NCI-H1105 (cell line): ENCODE measurements around the gene PREX1.
"Not testable (repeated sequence)": the region's sequence is repeated elsewhere in the genome, so short reads cannot be mapped to it uniquely, and the experiment has no call there.

Experiments
- DNase-seq: peaks from one replicate; lab custom pipeline; 2025; lab: John Stamatoyannopoulos, UW

The PREX1 gene

GRCh38 chr20:48812600-48813445 is 15.0 kb downstream of the PREX1 start:
- no peak for DNase-seq

- DNase-seq, result not testable (repeated sequence)
Measured at GRCh38 chr20:48812114-48812513, 15.7 kb downstream of the PREX1 start.

- DNase-seq, result no peak
Measured at GRCh38 chr20:48809673-48810072, 18.1 kb downstream of the PREX1 start.

- no peak for DNase-seq
Measured at GRCh38 chr20:48808382-48809034, 19.3 kb downstream of the PREX1 start.

- DNase-seq, result no peak
Measured at GRCh38 chr20:48807586-48808381, 20.0 kb downstream of the PREX1 start.

GRCh38 chr20:48807051-48807450 is 20.7 kb downstream of the PREX1 start:
- DNase-seq, result no peak

- no peak for DNase-seq
Measured at GRCh38 chr20:48805716-48806115, 22.1 kb downstream of the PREX1 start.

GRCh38 chr20:48805286-48805685 is 22.5 kb downstream of the PREX1 start:
- DNase-seq, result no peak

GRCh38 chr20:48804300-48804980 is 23.4 kb downstream of the PREX1 start:
- DNase-seq, result no peak

- DNase-seq, result no peak
Measured at GRCh38 chr20:48803176-48804053, 24.4 kb downstream of the PREX1 start.

- DNase-seq, result no peak
Measured at GRCh38 chr20:48802647-48803046, 25.2 kb downstream of the PREX1 start.

- no peak for DNase-seq
Measured at GRCh38 chr20:48802216-48802615, 25.6 kb downstream of the PREX1 start.

- DNase-seq, result no peak
Measured at GRCh38 chr20:48801197-48801596, 26.6 kb downstream of the PREX1 start.

GRCh38 chr20:48800177-48800576 is 27.6 kb downstream of the PREX1 start:
- DNase-seq, result no peak

- no peak for DNase-seq
Measured at GRCh38 chr20:48799328-48800105, 28.3 kb downstream of the PREX1 start.

- no peak for DNase-seq
Measured at GRCh38 chr20:48797850-48798747, 29.7 kb downstream of the PREX1 start.

- DNase-seq, result no peak
Measured at GRCh38 chr20:48797275-48797825, 30.4 kb downstream of the PREX1 start.

- no peak for DNase-seq
Measured at GRCh38 chr20:48795732-48796131, 32.1 kb downstream of the PREX1 start.
